Right cardiac atrium (tissue), 5 donors: ENCODE results near the gene SNAI1. TPM values are rescaled to one million over a fixed set of nuclear protein-coding genes. Genes with fewer than 3 reads are reported as not detected.

Source experiments
- ATAC-seq, 2 donors: fragments of 200-7000 bp; cut with Tn5 transposase; one replicate each; pipeline versions ENCODE4 v1.8.0 to v1.9.1; 2020; ENCODE audit warnings: moderate library complexity in 2 of 2, mild to moderate bottlenecking in 1 of 2
- DNase-seq, 3 donors: peaks; one replicate each; pipeline ENCODE4 v3.0.0-alpha.2; 2020
- H3K27ac ChIP-seq: one replicate; pipeline ENCODE4 v1.5.1; 2013; ENCODE audit warnings: mild to moderate bottlenecking, low read length, control low read depth, moderate library complexity
- H3K27me3 ChIP-seq: one replicate; pipeline ENCODE4 v1.6.1; 2013; ENCODE audit not compliant: control insufficient read depth, insufficient read depth
- H3K4me1 ChIP-seq: one replicate; pipeline ENCODE4 v1.6.1; 2013; ENCODE audit warnings: low read length; ENCODE audit not compliant: control insufficient read depth, insufficient read depth
- H3K4me3 ChIP-seq: one replicate; pipeline ENCODE4 v1.5.1; 2013; ENCODE audit warnings: low read length, control low read depth
- H3K9me3 ChIP-seq: one replicate; pipeline ENCODE4 v1.6.1; 2013; ENCODE audit warnings: low read length; ENCODE audit not compliant: control insufficient read depth
- WGBS: extraction: QIAGEN DNeasy Blood & Tissue Kit; methylation state at CpG from one replicate; pipeline ENCODE4 v1.1.7; 2013; 5-methylcytosine and 5-hydroxymethylcytosine counted together
- intact Hi-C, 4 donors: fragments of 100-400 bp; cut with DNase I; formaldehyde crosslinking; loops; one replicate each; pipeline versions ENCODE4 v1.11.0 to v1.14.0; 2022 to 2023
- polyA plus RNA-seq: library from polyadenylated mRNA; stranded (reverse); fragments of 200-250 nt; gene quantifications from one replicate; pipeline ENCODE4 v1.2.3, GENCODE V29; 2013
- total RNA-seq, 4 donors: library from RNA; stranded (reverse); fragmentation: NEBNext Ultra II Directional; extraction: Animal tissue kit (Norgen Biotek cat#: 25700); gene quantifications; one replicate each; pipeline ENCODE4 v1.2.1, GENCODE V29; 2021
- donor health status: healthy with polysubstance abuse.
- donor health status: DM: no; HTN: yes; CAD: no.
- donor health status: DM: no; HTN: no; CAD: no.
- donor health status: DM: no; HTN: yes; CAD: no; lungs with severe emphysema.
- donor health status: DM: yes; HTN: yes; CAD: no.

Gene SNAI1
- total and polyA plus RNA-seq, 5 donors, result 2.9 to 8.4 (median 3.6) TPM

DNA sequence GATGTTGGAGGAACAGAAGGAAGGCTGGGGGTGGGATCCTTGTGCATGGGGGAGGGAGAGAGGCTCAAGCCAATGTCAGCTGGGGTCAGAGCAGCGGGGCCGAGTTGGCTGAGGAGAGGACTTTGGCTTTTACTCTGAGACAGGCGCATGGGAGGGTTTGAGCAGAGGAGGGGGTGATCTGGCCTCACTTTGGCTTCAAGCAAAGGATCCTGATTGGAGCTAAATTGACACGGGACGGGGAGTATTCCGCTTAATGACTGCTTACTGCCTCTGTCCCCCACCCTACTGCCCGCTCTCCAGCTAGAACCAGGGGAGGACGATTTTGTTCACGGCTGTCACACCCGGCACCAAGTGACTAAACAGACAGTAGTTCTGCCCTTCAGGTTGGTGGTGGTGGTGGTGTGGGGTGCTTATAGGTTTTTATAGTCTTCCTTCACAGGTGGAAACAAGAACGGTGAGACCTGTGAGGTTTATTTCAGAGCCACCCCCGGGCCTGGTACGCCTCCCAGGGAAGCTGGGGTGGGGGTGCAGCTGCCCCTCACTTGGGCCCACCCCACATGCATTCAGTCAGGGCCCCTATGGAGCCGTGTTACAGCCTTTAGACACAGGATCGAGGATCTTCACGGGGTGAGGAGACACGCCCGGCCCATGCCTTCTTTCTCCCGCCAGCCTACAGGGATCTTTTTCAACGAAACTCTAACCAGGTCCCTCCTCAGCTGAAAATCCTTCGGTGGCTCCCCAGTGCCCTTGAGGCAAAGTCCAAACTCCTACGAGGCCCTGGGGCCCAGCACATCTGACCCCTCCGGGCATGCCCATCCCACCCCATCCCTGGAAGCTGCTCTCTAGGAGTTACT lies 1.3 kb upstream of the SNAI1 start:
- peaks cover 1% of the 10 kb centered on the region for H3K4me1 ChIP-seq
- intact Hi-C loops, result loop anchor here (1.0 to 10.0 kb wide), 6 partner anchors 46 to 193 kb away; no protein-coding TSS in a partner anchor
- DNase-seq (no peak), ATAC-seq (no peak)
- no peaks in the 10 kb centered on the region for H3K9me3 ChIP-seq
- no peaks in the 10 kb centered on the region for H3K27me3 ChIP-seq
- WGBS, result 85% methylated on average over 23 of the region's 23 CpGs
- no peak overlapping the region for H3K4me3 ChIP-seq
- H3K27ac ChIP-seq, result no peak overlapping the region

DNA sequence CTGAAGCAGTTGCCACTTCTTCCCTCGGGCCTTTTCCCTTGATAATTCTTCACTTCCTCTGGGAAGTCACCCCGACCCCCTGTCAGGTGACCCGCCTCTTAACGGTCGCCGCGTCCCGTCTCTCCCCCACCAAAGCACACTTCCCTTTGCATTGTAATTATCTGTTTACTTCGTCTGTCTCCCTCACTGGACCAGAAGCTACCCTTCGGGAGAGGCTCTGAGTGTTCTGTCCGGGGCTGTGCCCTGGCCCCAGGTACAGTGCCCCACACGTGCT lies 771 bp upstream of the SNAI1 start:
- DNase-seq, result no peak
- intact Hi-C loops, result loop anchor here (1.0 to 10.0 kb wide), 6 partner anchors 45 to 193 kb away; no protein-coding TSS in a partner anchor
- ATAC-seq, result no peak
- Histone ChIP-seq H3K27me3 (no peaks in the 10 kb centered on the region), H3K4me1 (peaks cover 1% of the 10 kb centered on the region), H3K4me3 (no peak overlapping the region), H3K27ac (no peak overlapping the region), H3K9me3 (no peaks in the 10 kb centered on the region)
- 43% methylated on average over 12 of the region's 12 CpGs for WGBS

DNA sequence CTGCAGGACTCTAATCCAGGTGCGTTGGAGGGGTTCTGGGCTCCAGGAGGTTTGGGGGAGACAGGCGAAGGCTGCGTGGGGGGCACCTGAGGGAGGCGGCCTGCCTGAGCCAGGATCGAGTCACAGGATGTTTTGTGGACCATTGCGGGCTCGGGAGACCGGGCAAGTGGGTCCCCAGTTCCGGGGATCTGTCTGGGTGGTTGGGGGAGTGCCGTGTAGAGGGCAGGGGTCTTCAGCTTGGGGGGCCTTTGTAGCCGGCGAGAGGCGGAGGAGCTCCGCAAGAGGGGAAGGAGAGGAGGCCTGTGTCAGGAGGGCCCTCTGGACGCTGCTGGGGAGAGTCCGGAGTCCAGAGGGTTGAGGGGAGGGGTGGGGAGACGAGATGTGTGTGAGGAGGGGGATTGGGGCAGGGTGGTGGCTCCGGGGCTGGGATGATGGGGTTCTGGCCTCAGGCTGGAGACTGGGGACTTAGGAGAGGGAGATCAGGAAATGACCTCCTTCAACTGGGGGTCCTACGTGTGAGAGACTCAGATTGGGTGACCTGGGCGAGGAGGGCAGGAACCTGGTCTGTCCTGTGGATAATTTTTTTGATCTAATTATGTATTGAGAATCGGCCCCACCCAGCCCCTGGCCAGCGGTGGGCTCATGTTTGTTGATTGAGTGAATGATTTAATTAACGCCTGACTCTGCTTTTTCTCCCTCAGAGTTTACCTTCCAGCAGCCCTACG lies 505 bp downstream of the SNAI1 start:
- Histone ChIP-seq H3K4me3 (peak overlapping the region; percentile 69), H3K27ac (peak overlapping the region; percentile 31), H3K9me3 (no peaks in the 10 kb centered on the region), H3K27me3 (no peaks in the 10 kb centered on the region), H3K4me1 (peaks cover 4% of the 10 kb centered on the region)
- peak; percentile 3 to 4 for ATAC-seq
- intact Hi-C loops, result loop anchor here (5.0 to 10.0 kb wide), 5 partner anchors 44 to 192 kb away; no protein-coding TSS in a partner anchor
- 19% methylated on average over 24 of the region's 24 CpGs for WGBS
- DNase-seq, result peak in 1 of 3 donors; percentile 57

DNA sequence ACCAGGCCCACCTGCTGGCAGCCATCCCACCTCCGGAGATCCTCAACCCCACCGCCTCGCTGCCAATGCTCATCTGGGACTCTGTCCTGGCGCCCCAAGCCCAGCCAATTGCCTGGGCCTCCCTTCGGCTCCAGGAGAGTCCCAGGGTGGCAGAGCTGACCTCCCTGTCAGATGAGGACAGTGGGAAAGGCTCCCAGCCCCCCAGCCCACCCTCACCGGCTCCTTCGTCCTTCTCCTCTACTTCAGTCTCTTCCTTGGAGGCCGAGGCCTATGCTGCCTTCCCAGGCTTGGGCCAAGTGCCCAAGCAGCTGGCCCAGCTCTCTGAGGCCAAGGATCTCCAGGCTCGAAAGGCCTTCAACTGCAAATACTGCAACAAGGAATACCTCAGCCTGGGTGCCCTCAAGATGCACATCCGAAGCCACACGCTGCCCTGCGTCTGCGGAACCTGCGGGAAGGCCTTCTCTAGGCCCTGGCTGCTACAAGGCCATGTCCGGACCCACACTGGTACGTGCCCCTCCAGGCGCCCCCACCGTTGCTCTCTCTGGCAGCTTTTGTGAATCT lies 1.1 kb downstream of the SNAI1 start:
- Histone ChIP-seq H3K4me1 (peaks cover 4% of the 10 kb centered on the region), H3K27me3 (no peaks in the 10 kb centered on the region), H3K4me3 (peak overlapping the region; percentile 69), H3K27ac (no peak overlapping the region), H3K9me3 (no peaks in the 10 kb centered on the region)
- DNase-seq (peak in 2 of 3 donors; percentile 82 to 83), ATAC-seq (peak in 1 of 2 donors; percentile 2)
- WGBS, result 49% methylated on average over 18 of the region's 18 CpGs
- intact Hi-C loops, result loop anchor here (5.0 to 10.0 kb wide), 5 partner anchors 43 to 191 kb away; no protein-coding TSS in a partner anchor

DNA sequence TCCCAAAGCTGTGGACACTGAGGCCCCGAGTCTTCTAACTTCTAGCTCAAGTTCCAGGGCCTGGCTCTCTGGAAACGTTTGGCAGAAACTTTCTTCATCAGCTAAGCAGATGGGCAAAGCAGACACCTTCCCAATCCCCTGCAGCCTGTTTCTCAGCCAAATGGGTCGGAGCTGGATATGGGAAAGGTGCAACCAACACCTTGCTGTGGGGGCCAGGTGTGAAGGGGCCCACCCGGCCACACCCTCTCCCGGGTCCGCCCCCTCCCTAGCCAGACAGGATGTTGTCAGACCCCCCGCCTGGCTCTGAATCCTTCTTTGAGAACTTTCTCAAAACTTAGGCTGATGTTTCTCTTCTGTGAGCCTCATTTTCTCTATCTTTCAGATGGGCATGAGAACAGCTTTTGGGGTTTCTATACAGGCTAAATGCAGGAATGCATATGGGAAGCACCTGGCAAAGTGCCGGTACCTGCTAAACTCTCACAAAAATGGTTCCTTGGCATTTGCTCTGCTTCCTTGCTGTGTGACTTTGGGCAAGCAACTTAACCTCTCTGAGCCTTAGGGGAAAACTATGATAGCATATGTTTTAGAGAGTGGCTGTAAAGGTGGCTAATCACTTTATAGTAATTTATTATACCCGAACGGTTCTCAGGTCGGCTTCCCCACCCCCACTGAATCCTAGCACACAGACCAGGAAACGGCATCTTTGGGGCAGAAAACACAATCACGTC lies 1.8 kb downstream of the SNAI1 start:
- H3K4me3 ChIP-seq, result peak overlapping the region; percentile 69

DNA sequence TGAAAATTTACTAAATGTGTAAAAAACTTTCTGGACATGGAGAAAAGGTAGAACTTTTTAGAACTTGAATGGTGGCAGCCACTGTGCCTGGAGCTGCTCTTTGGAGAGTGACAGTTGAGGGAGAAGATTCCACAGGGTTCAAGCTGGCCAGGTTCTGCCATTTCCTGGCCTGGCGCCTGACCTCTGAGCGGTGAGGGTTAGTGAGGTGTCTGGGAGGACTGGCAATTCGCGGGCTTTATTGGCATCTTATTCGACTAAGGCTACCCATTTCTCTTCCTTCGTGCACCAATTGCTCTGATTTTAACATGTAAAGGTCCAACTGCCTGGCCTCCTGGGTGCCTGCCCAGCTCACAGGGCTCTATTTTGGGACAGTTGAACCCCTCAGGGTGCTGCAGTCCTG lies 2.4 kb downstream of the SNAI1 start:
- intact Hi-C loops, result loop anchor here in 3 of 4 donors (10.0 kb wide), 2 partner anchors 180 to 190 kb away; no protein-coding TSS in a partner anchor
- no peak overlapping the region for H3K27ac ChIP-seq
- no peaks in the 10 kb centered on the region for H3K27me3 ChIP-seq
- H3K4me3 ChIP-seq, result peak overlapping the region; percentile 69
- DNase-seq, result no peak
- 49% methylated on average over 6 of the region's 6 CpGs for WGBS
- H3K9me3 ChIP-seq, result no peaks in the 10 kb centered on the region
- ATAC-seq, result no peak
- peaks cover 4% of the 10 kb centered on the region for H3K4me1 ChIP-seq

More for the DNA sequence above, 1.8 kb downstream of the SNAI1 start:
- Histone ChIP-seq H3K4me1 (peaks cover 4% of the 10 kb centered on the region), H3K27me3 (no peaks in the 10 kb centered on the region), H3K27ac (no peak overlapping the region), H3K9me3 (no peaks in the 10 kb centered on the region)
- peak in 1 of 3 donors; percentile 64 for DNase-seq
- ATAC-seq, result no peak
- intact Hi-C loops, result loop anchor here (5.0 to 10.0 kb wide), 5 partner anchors 43 to 190 kb away; no protein-coding TSS in a partner anchor
- 55% methylated on average over 13 of the region's 13 CpGs for WGBS

DNA sequence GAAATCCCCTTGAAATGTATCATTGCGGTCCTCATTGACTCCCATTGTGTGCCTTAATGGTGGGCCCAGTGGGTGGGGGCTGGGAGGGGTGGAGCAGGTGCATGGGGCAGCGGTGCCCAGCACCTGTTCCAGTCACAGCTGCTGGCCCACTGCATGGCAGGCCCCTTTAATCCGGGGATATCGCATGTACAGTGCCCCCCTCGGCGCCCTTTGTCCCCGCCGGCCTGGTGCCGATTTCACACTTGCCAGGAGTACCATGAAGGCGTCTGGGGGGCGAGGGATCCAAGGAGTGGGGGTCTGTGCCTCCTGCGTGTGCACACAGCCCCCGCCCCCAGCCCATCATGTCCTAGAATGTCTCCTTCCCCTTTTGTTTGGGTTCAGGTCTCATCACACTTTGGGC lies 2.8 kb downstream of the SNAI1 start:
- no peak overlapping the region for H3K27ac ChIP-seq
- H3K4me3 ChIP-seq, result peak overlapping the region; percentile 69
- no peaks in the 10 kb centered on the region for H3K27me3 ChIP-seq
- no peak for ATAC-seq
- H3K9me3 ChIP-seq, result no peaks in the 10 kb centered on the region
- WGBS, result 67% methylated on average over 13 of the region's 13 CpGs
- H3K4me1 ChIP-seq, result peaks cover 4% of the 10 kb centered on the region
- peak in 2 of 3 donors; percentile 59 to 61 for DNase-seq
- intact Hi-C loops, result loop anchor here in 3 of 4 donors (10.0 kb wide), 2 partner anchors 179 to 189 kb away; no protein-coding TSS in a partner anchor

DNA sequence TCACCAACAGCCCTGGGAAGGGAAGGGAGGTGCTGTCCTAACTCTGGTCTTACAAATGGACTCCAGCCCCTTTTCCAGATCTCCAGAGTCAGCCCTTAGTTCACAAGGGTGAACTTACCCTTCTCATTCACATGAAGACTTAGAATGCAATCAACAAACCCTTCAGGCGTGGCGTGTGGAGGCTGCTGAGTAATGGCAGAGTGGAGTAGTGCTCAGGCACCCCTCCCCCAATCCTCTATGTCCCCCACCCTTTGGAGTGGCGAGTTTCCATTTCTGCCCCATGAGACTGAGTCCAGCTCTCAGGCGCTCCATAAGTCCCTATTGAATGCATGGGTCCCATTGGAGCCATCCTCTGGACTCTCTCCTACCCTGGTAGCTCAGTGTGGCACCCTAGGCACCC lies 3.3 kb downstream of the SNAI1 start:
- 79% methylated on average over 4 of the region's 4 CpGs for WGBS
- intact Hi-C loops, result loop anchor here in 3 of 4 donors (10.0 kb wide), 2 partner anchors 179 to 189 kb away; no protein-coding TSS in a partner anchor
- H3K4me3 ChIP-seq, result peak overlapping the region; percentile 69

DNA sequence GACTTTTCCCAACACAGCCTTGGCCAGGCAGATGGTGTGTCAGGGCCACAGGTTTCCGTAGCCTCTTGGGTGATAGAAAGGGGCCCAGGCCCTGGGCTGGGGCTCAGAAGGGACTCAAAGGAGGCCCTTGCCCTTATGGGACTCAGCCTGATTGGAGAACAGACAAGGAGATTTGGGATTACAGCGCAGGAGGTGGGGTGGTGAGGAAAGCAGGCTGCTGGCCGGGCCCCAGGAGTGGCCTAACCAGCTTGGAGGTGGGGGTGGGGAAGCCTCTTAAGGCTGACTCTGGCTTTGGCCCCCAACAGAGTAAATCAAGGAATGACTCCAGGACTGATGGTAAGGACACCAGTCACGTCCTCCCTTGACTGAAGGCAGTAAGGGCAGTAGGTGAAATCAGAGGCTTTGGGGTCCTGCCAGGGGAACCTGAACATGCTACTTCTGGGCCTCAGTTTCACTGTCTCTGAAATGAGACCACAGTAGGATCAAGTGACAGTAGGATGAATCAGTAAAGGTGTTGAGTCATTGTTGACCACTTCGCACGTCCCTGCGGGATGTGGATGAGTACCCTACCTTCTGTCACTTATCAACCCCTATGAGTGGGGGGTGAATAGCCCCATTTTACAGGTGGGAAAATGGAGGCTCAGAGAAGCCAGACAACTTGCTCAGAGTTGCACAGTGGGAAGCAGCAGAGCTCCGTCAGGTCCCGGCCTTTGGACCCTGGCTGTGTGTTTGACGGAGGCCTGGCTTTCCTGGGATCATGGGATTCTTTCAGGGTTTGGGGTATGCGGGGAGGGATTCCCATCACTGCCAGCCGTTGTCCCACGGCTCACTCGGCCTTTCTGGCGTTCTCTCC lies 4.5 kb downstream of the SNAI1 start:
- WGBS, result 77% methylated on average over 15 of the region's 15 CpGs

More for the DNA sequence above, 3.3 kb downstream of the SNAI1 start:
- no peak overlapping the region for H3K27ac ChIP-seq
- peaks cover 4% of the 10 kb centered on the region for H3K4me1 ChIP-seq
- no peak for ATAC-seq
- DNase-seq, result no peak
- no peaks in the 10 kb centered on the region for H3K27me3 ChIP-seq
- H3K9me3 ChIP-seq, result no peaks in the 10 kb centered on the region

More for the DNA sequence above, 4.5 kb downstream of the SNAI1 start:
- DNase-seq (peak in 1 of 3 donors; percentile 59), ATAC-seq (no peak)
- H3K27me3 ChIP-seq, result no peaks in the 10 kb centered on the region
- no peaks in the 10 kb centered on the region for H3K9me3 ChIP-seq
- peak overlapping the region; percentile 10 for H3K27ac ChIP-seq
- H3K4me1 ChIP-seq, result peaks cover 4% of the 10 kb centered on the region
- intact Hi-C loops, result loop anchor here in 3 of 4 donors (10.0 kb wide), 2 partner anchors 178 to 188 kb away; no protein-coding TSS in a partner anchor
- H3K4me3 ChIP-seq, result no peak overlapping the region
